Astrocyte of the cerebellum (primary cell): Measurements from ENCODE around the gene PPM1L.

Experiments used
- DNase-seq: peaks from one replicate; pipeline ENCODE4 v3.0.0-alpha.2; 2011; ENCODE audit warnings: low read depth
- H3K4me3 ChIP-seq: 2 replicates; pipeline ENCODE4 v1.5.1; 2011; ENCODE audit warnings: mild to moderate bottlenecking, low read depth, low read length, moderate library complexity
- CTCF ChIP-seq: IDR thresholded peaks from 2 replicates; pipeline ENCODE4 v1.5.1; 2012; ENCODE audit warnings: low read length, low read depth, moderate library complexity, mild to moderate bottlenecking; ENCODE audit errors: missing control alignments
- in situ Hi-C: cut with HindIII; loops from 2 replicates; pipeline ENCODE4 v1.10.0; 2017; ENCODE audit warnings: low sequenced_read_pairs

PPM1L gene

GRCh38 chr3:161117646-161118045 is 361.6 kb downstream of the PPM1L start:
- in situ Hi-C loops = no loop called here
- TF ChIP-seq CTCF = no peak
- DNase-seq = no peak
- H3K4me3 ChIP-seq = no peak overlapping the region

- no peak overlapping the region for H3K4me3 ChIP-seq
- DNase-seq = no peak
- TF ChIP-seq CTCF = no peak
- in situ Hi-C loops = no loop called here
Measured at GRCh38 chr3:161126495-161126894, 370.5 kb downstream of the PPM1L start.
